ENCODE measurements around the gene CELA3B.
"Not testable (repeated sequence)": the region's sequence is repeated elsewhere in the genome, so short reads cannot be mapped to it uniquely, and the experiment has no call there.

CELA3B gene

DNA sequence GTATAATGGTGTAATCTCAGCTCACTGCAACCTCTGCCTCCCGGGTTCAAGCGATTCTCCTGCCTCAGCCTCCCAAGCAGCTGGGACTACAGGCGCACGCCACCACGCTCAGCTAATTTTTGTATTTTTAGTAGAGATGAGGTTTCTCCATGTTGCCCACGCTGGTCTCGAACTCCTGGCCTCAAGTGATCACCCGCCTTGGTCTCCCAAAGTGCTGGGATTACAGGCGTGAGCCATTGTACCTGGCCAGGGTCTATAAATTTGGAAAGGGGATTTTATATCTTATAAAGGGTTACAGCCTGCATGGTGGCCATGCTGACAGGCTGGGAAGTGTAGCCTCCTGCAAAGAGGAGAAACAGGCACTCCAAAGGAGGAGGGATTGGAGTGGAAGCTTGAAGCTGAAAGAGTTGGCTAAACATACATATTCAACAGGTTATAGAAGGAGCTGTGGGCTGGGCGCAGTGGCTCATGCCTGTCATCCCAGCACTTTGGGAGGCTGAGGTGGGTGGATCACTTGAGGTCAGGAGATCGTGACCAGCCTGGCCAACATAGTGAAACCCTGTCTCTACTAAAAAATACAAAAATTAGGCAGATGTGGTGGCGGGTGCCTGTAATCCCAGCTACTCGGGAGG, 37.9 kb downstream of the CELA3B start:
- not testable (repeated sequence) for DNase-seq

- peak; percentile 74 to 75 for DNase-seq
Measured at GRCh38 chr1:22018583-22019559, 42.0 kb downstream of the CELA3B start.

DNA sequence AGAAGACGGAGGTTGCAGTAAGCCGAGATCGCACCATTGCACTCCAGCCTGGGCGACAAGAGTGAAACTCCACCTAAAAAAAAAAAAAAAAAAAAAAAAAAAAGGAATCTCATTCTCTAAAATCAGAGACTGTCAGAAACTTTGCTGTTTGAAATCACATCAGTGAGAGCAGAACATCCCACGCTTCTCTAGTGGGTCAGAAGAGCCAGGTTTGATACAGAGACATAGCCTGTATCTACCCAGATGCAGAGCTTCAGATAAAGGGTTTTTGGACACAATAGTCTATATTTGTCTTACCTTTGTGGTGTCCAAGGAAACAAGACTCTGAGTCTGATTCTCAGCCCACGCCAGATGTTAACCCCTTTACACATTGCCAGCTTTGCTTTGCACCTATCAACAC, 44.2 kb downstream of the CELA3B start:
- DNase-seq: no peak

GRCh38 chr1:22024485-22025367, 47.9 kb downstream of the CELA3B start:
- peak; percentile 84 for DNase-seq

GRCh38 chr1:22025368-22026155, 48.7 kb downstream of the CELA3B start:
- peak; percentile 91 to 92 for DNase-seq

DNA sequence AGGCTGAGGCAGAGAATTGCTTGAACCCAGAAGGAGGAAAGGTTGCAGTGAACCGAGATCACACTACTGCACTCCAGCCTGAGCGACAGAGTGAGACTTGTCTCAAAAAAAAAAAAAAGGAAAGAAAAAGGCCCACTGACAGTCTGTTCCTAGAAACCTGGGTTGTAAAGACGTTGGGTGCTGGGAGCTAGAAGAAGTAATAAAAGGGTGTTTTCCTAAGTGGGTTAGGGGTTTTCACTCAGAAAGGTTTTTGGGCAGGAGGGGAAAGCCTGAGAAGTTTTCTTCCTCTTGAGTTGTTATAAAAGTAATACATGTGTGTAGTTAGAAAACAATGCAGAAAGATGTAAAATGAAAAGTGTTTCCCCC, 50.1 kb downstream of the CELA3B start:
- DNase-seq: no peak

DNA sequence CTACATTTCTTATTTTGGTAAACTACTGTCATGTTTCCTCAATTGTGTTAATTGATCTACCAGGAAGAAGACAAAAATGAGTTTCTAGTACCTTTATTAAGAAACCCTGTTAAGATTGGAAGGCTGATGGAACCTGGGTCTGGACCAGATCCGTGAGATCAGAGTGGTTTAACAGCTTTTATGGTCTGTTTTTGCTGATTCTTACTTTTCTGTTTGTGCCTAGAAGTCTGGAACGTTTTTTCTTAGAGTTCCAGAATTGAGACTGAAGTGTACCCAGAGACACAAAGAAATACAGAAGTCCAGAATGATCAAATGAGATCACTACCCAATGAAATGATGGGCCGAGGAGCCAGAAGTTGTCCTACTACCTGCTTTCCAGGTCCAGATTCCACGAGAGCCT, 53.2 kb downstream of the CELA3B start:
- no peak for DNase-seq

DNA sequence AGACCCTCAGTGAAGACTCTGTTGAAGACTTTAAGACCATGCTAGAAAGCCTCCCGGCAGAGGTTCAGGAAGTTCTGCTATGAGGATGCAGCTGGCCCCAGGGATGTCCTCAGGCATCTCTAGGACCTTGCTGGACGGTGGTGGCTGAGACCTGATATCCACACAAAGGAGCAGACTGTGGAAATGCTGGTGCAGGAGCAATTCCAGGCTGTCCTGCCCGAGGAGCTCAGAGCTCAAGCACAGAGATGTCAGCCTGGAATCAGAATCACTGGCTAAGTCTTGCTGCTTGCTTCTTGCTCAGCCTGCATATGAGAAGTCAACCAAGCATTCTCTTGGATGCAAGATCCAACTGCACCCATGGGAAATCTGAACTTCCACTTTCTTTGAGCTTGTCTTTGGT, 53.7 kb downstream of the CELA3B start:
- DNase-seq: no peak

GRCh38 chr1:22031214-22031962, 54.6 kb downstream of the CELA3B start:
- peak; percentile 46 to 48 for DNase-seq

GRCh38 chr1:22034834-22035233, 58.0 kb downstream of the CELA3B start:
- DNase-seq: not testable (repeated sequence)

GRCh38 chr1:22037520-22037919, 60.7 kb downstream of the CELA3B start:
- DNase-seq: no peak

GRCh38 chr1:22038036-22038435, 61.2 kb downstream of the CELA3B start:
- no peak for DNase-seq
